Cardiac muscle cell (in vitro differentiated cells and primary cell): Measurements from ENCODE around the gene IGF2. TPM values are rescaled to one million over a fixed set of nuclear protein-coding genes. Genes with fewer than 3 reads are reported as not detected.

Experiments used
- DNase-seq, 2 donors: peaks; one replicate each; pipeline versions ENCODE4 v3.0.0 to v3.0.0-alpha.2; 2010 to 2017; ENCODE audit warnings: low read depth in 1 of 2, low spot score in 1 of 2
- H3K27ac ChIP-seq: fragments of 200-600 bp; sonication (generic); 2 replicates; pipeline ENCODE4 v1.5.1; 2016
- H3K27me3 ChIP-seq: fragments of 200-600 bp; sonication (generic); 2 replicates; pipeline ENCODE4 v1.6.0; 2016; ENCODE audit warnings: control low read depth
- H3K36me3 ChIP-seq: fragments of 200-600 bp; sonication (generic); 2 replicates; pipeline ENCODE4 v1.5.1; 2016; ENCODE audit warnings: control low read depth
- H3K4me1 ChIP-seq: fragments of 200-600 bp; sonication (generic); 2 replicates; pipeline ENCODE4 v1.8.1; 2017; ENCODE audit warnings: low read depth, mild to moderate bottlenecking, mixed run types
- H3K4me3 ChIP-seq: fragments of 200-600 bp; sonication (generic); 2 replicates; pipeline ENCODE4 v1.5.1; 2016; ENCODE audit warnings: mild to moderate bottlenecking
- H3K9me3 ChIP-seq: fragments of 200-600 bp; sonication (generic); 2 replicates; pipeline ENCODE4 v1.5.1; 2017; ENCODE audit warnings: low read depth, mild to moderate bottlenecking, control low read depth
- polyA plus RNA-seq: library from polyadenylated mRNA; unstranded; fragments of >200 nt; fragmentation: Nextera tagmentation; extraction: Ambion mirVana; gene quantifications from 2 replicates; pipeline ENCODE4 v1.2.1, GENCODE V29; 2016
- total RNA-seq: library from RNA; depleted of rRNA; stranded (reverse); fragments of >200 nt; gene quantifications from 2 replicates; pipeline ENCODE4 v1.2.3, GENCODE V29; 2016
- TF ChIP-seq, protein P1 (sequence below): IDR thresholded peaks from 2 replicates; pipeline ENCODE4 v1.5.1; 2012; ENCODE audit warnings: low read depth, mild to moderate bottlenecking, low read length

The IGF2 gene
- total and polyA plus RNA-seq, 2 experiments from 2014 or later, result 91.4 to 155 TPM

- no peak overlapping the region for H3K27ac ChIP-seq
- TF ChIP-seq, protein P1, sequence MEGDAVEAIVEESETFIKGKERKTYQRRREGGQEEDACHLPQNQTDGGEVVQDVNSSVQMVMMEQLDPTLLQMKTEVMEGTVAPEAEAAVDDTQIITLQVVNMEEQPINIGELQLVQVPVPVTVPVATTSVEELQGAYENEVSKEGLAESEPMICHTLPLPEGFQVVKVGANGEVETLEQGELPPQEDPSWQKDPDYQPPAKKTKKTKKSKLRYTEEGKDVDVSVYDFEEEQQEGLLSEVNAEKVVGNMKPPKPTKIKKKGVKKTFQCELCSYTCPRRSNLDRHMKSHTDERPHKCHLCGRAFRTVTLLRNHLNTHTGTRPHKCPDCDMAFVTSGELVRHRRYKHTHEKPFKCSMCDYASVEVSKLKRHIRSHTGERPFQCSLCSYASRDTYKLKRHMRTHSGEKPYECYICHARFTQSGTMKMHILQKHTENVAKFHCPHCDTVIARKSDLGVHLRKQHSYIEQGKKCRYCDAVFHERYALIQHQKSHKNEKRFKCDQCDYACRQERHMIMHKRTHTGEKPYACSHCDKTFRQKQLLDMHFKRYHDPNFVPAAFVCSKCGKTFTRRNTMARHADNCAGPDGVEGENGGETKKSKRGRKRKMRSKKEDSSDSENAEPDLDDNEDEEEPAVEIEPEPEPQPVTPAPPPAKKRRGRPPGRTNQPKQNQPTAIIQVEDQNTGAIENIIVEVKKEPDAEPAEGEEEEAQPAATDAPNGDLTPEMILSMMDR, result no peak
- no peaks in the 10 kb centered on the region for H3K36me3 ChIP-seq
- H3K9me3 ChIP-seq, result no peaks in the 10 kb centered on the region
- no peaks in the 10 kb centered on the region for H3K27me3 ChIP-seq
- no peak for DNase-seq
- H3K4me3 ChIP-seq, result no peak overlapping the region
- H3K4me1 ChIP-seq, result no peaks in the 10 kb centered on the region
Measured at GRCh38 chr11:2095542-2095941, 43.6 kb downstream of the IGF2 start.

DNA sequence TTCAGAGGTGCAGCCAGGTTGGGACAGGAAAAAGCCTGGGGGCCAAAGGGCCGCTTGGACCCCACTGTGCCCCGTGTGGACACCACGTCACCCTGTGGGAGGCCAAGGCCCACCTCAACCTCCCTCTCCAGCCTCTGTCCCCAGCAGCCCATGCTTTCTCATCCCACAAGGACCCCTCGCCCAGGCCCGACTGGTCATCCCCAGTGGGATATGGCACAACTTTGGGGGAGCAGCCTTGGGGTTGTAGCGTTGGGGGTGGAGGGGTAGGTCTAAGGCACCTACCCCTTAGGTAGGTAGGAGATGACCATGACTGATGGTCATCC, 44.0 kb downstream of the IGF2 start:
- TF ChIP-seq, protein P1, result no peak
- Histone ChIP-seq H3K27ac (no peak overlapping the region), H3K36me3 (no peaks in the 10 kb centered on the region), H3K4me1 (no peaks in the 10 kb centered on the region), H3K27me3 (no peaks in the 10 kb centered on the region), H3K4me3 (no peak overlapping the region), H3K9me3 (no peaks in the 10 kb centered on the region)
- DNase-seq, result no peak

GRCh38 chr11:2094354-2095197, 44.6 kb downstream of the IGF2 start:
- Histone ChIP-seq H3K27me3 (no peaks in the 10 kb centered on the region), H3K9me3 (no peaks in the 10 kb centered on the region), H3K36me3 (no peaks in the 10 kb centered on the region), H3K4me1 (no peaks in the 10 kb centered on the region), H3K27ac (no peak overlapping the region), H3K4me3 (no peak overlapping the region)
- no peak for DNase-seq
- TF ChIP-seq, protein P1, result no peak

DNA sequence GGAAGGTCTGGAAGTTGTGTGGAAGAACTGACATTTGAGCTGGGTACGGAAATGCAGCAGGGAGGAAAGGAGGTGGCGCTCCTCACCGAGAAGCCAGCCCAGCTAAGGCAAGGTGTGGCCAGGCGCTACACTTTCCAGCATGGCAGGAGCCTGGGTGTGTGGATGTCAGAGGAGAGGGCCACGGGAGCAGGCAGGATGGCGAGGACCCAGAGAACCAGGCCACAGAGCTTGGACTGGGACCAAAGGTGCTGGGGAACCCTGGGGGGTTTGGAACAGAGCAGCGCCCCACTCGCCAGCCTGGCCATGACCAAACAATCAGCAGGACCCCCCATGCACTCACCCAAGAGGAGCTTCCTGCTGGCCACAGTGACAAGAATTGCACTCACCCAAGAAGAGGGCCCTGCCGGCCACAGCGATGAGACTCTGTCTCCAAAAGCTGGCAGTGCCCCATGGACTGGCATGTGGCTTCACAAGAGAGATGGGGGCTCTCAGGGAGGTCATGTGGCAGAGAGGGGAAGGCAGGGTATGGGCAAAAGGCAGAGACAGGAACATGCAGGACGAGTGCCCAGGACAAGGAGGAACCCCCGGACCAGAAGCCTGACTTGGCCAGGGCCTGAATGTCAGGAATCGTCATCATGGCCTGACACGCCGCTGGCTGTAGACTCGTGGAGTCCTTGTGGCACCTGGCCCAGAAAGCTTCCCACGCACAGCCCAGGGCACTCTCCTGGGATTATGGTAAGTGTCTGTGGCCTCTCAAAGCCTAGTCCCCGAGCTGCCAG, 45.4 kb downstream of the IGF2 start:
- Histone ChIP-seq H3K9me3 (no peaks in the 10 kb centered on the region), H3K4me1 (no peaks in the 10 kb centered on the region), H3K4me3 (no peak overlapping the region), H3K36me3 (no peaks in the 10 kb centered on the region), H3K27ac (no peak overlapping the region), H3K27me3 (no peaks in the 10 kb centered on the region)
- peak in 1 of 2 donors; percentile 39 for DNase-seq
- TF ChIP-seq, protein P1, result no peak

DNA sequence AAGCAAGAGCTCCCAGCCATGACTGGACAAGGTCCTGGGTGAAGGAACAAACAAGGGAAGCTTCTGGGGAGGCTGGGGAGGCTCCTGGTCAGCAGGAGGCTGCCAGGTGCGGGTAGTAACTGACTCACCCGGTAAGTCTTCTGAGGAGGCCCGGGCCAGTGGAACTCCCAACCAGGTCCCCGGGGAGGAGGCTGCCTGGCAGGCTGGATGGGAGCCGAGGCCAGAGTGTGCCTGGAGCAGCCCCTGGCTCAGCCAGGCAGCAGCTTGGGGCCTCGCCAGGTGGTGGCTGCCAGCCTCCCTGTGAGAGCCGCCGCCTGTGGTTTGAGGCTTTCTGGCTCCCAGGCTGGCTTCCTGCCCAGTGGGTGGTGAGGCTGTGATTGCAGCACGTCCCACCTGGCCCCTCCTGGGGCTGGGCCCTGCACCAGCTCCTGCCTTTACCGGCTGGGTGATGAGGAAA, 46.2 kb downstream of the IGF2 start:
- Histone ChIP-seq H3K4me1 (no peaks in the 10 kb centered on the region), H3K27ac (no peak overlapping the region), H3K4me3 (no peak overlapping the region), H3K36me3 (no peaks in the 10 kb centered on the region), H3K27me3 (no peaks in the 10 kb centered on the region), H3K9me3 (no peaks in the 10 kb centered on the region)
- DNase-seq, result peak in 1 of 2 donors; percentile 61
- TF ChIP-seq, protein P1, result no peak
